ENCODE data around the gene NUP210L. TPM values are rescaled to one million over a fixed set of nuclear protein-coding genes. Genes with fewer than 3 reads are reported as not detected.

Gene NUP210L
- under 0.01 and 0.12 TPM in 2 replicates for total RNA-seq

GRCh38 chr1:154154534-154155191, at the start of gene NUP210L:
Gene NUP210L, minus strand, starts transcription at chr1:154155073.

GRCh38 chr1:154191990-154192461, 37.2 kb upstream of the NUP210L start, which contains the start of gene TPM3:
Gene TPM3, minus strand, starts transcription at chr1:154192100. Its CDS starts 82 bp downstream, at chr1:154192018.

GRCh38 chr1:153990468-153991150, 164.3 kb downstream of the NUP210L start, which contains the start of gene RPS27:
Gene RPS27, plus strand, starts transcription at chr1:153990762. Its CDS starts 35 bp downstream, at chr1:153990797.

GRCh38 chr1:153985941-153986761, 168.7 kb downstream of the NUP210L start, which contains the start of gene RAB13:
Gene RAB13, minus strand, starts transcription at chr1:153986339. Its CDS starts 103 bp downstream, at chr1:153986236.

GRCh38 chr1:153977250-153978240, 177.3 kb downstream of the NUP210L start, which contains the start of gene JTB:
Gene JTB, minus strand, starts transcription at chr1:153977674. Its CDS starts 422 bp downstream, at chr1:153977252.

GRCh38 chr1:153967107-153967999, 187.5 kb downstream of the NUP210L start, which contains the start of gene CREB3L4:
Gene CREB3L4, plus strand, starts transcription at chr1:153967902. Its CDS starts 624 bp downstream, at chr1:153968526.

GRCh38 chr1:153963030-153963849, 191.6 kb downstream of the NUP210L start, which contains the start of gene SLC39A1:
Gene SLC39A1, minus strand, starts transcription at chr1:153963537. Its CDS starts 822 bp downstream, at chr1:153962715.

GRCh38 chr1:153958111-153958960, 196.5 kb downstream of the NUP210L start, which contains the start of gene CRTC2:
Gene CRTC2, minus strand, starts transcription at chr1:153958612. Its CDS starts 115 bp downstream, at chr1:153958497.

GRCh38 chr1:153946622-153947241, 208.1 kb downstream of the NUP210L start, which contains the start of gene DENND4B:
Gene DENND4B, minus strand, starts transcription at chr1:153946718. Its CDS starts 2,344 bp downstream, at chr1:153944374.

Other genes with a start within 250 kb of the NUP210L start
- gene GATAD2B, start 232.1 kb downstream of the NUP210L start, total RNA-seq: 2.9 and 3.6 TPM in 2 replicates
- gene DENND4B, start 208.4 kb downstream of the NUP210L start, total RNA-seq: 20.4 and 24.5 TPM in 2 replicates
- gene CRTC2, start 196.5 kb downstream of the NUP210L start, total RNA-seq: 2.5 and 3.6 TPM in 2 replicates
- gene SLC39A1, start 191.5 kb downstream of the NUP210L start, total RNA-seq: 113 and 119 TPM in 2 replicates
- gene CREB3L4, start 187.2 kb downstream of the NUP210L start, total RNA-seq: 7.7 and 10.4 TPM in 2 replicates
- 88.4 and 123 TPM in 2 replicates for gene JTB, start 177.4 kb downstream of the NUP210L start, total RNA-seq
- 70.1 and 78.1 TPM in 2 replicates for gene RAB13, start 168.7 kb downstream of the NUP210L start, total RNA-seq
- 516 and 1,068 TPM in 2 replicates for gene RPS27, start 164.3 kb downstream of the NUP210L start, total RNA-seq
- 485 and 1,214 TPM in 2 replicates for gene TPM3, start 37.0 kb upstream of the NUP210L start, total RNA-seq
- gene CFAP141, start 51.3 kb upstream of the NUP210L start, total RNA-seq: not detected in 2 replicates
- 60.0 and 87.3 TPM in 2 replicates for gene UBAP2L, start 65.9 kb upstream of the NUP210L start, total RNA-seq
- gene HAX1, start 117.6 kb upstream of the NUP210L start, total RNA-seq: 125 and 146 TPM in 2 replicates
- under 0.01 TPM in 1 of 2 replicates, not detected in the other for gene AQP10, start 166.0 kb upstream of the NUP210L start, total RNA-seq
- 159 and 234 TPM in 2 replicates for gene ATP8B2, start 170.5 kb upstream of the NUP210L start, total RNA-seq